Endodermal cell (in vitro differentiated cells): ENCODE measurements around the gene PIWIL4. TPM values are rescaled to one million over a fixed set of nuclear protein-coding genes. Genes with fewer than 3 reads are reported as not detected.

Source experiments
- DNase-seq: peaks from one replicate; pipeline ENCODE4 v3.0.0-alpha.2; 2017
- H3K27ac ChIP-seq: 2 replicates; pipeline ENCODE4 v1.5.1; 2013; ENCODE audit warnings: mild to moderate bottlenecking, low read depth, low read length, moderate library complexity
- H3K27me3 ChIP-seq: 2 replicates; pipeline ENCODE4 v1.6.1; 2013; ENCODE audit warnings: mild to moderate bottlenecking, low read length, moderate library complexity; ENCODE audit not compliant: insufficient read depth, control insufficient read depth, poor library complexity, severe bottlenecking
- H3K36me3 ChIP-seq: 2 replicates; pipeline ENCODE4 v1.7.0; 2013; ENCODE audit warnings: mild to moderate bottlenecking, low read length, moderate library complexity; ENCODE audit not compliant: control insufficient read depth, insufficient read depth
- H3K4me1 ChIP-seq: one replicate; pipeline ENCODE4 v1.7.0; 2013; ENCODE audit warnings: low read length; ENCODE audit not compliant: control insufficient read depth, insufficient read depth
- H3K4me3 ChIP-seq: 2 replicates; pipeline ENCODE4 v1.5.1; 2013; ENCODE audit warnings: mild to moderate bottlenecking, low read length, moderate library complexity
- H3K9ac ChIP-seq: 2 replicates; pipeline ENCODE4 v1.6.1; 2013; ENCODE audit warnings: mild to moderate bottlenecking, low read length, moderate library complexity; ENCODE audit not compliant: poor library complexity, severe bottlenecking; ENCODE audit errors: extremely low read depth
- H3K9me3 ChIP-seq: 2 replicates; pipeline ENCODE4 v1.6.1; 2013; ENCODE audit warnings: mild to moderate bottlenecking, low read length, moderate library complexity; ENCODE audit not compliant: control insufficient read depth
- H3K27ac Mint-ChIP-seq: 2 replicates; pipeline ENCODE4 v1.8.0; 2020; ENCODE audit warnings: mixed read lengths
- H3K27me3 Mint-ChIP-seq: 2 replicates; pipeline ENCODE4 v1.8.0; 2021; ENCODE audit warnings: mild to moderate bottlenecking, mixed read lengths; ENCODE audit not compliant: insufficient read depth
- H3K36me3 Mint-ChIP-seq: 2 replicates; pipeline ENCODE4 v1.8.0; 2020; ENCODE audit warnings: low read depth, mixed read lengths
- H3K4me1 Mint-ChIP-seq: 2 replicates; pipeline ENCODE4 v1.8.0; 2020; ENCODE audit warnings: mixed read lengths
- H3K4me3 Mint-ChIP-seq: 2 replicates; pipeline ENCODE4 v1.8.0; 2020; ENCODE audit warnings: mild to moderate bottlenecking, moderate library complexity, mixed read lengths
- H3K9me3 Mint-ChIP-seq: 2 replicates; pipeline ENCODE4 v1.8.0; 2020; ENCODE audit warnings: mild to moderate bottlenecking, mixed read lengths
- WGBS, 2 experiments: methylation state at CpG; one replicate each; pipeline versions ENCODE4 v1.1.5 to v1.1.7; 2013; ENCODE audit warnings: missing lambda C conversion rate in 2 of 2, mixed read lengths in 1 of 2; ENCODE audit not compliant: insufficient coverage in 1 of 2, insufficient read length in 1 of 2; 5-methylcytosine and 5-hydroxymethylcytosine counted together
- total RNA-seq, 2 donors: library from RNA; stranded (reverse); fragmentation: NEBNext Ultra II Directional in 1 of 2; extraction: Animal tissue kit (Norgen Biotek cat#: 25700) in 1 of 2; gene quantifications; 2 replicates in 1 of 2; 3 replicates in 1 of 2; pipeline ENCODE4 v1.2.1, GENCODE V29; 2021
- TF ChIP-seq, protein P1 (sequence below): fragments of 200-600 bp; sonication (generic); conservative IDR thresholded peaks from 2 replicates; pipeline ENCODE4 v1.5.0; 2021; ENCODE audit warnings: antibody characterized with exemption, mild to moderate bottlenecking

Gene PIWIL4
- total RNA-seq, 2 donors from 2014 or later, result 0.24 to 0.82 TPM

DNA sequence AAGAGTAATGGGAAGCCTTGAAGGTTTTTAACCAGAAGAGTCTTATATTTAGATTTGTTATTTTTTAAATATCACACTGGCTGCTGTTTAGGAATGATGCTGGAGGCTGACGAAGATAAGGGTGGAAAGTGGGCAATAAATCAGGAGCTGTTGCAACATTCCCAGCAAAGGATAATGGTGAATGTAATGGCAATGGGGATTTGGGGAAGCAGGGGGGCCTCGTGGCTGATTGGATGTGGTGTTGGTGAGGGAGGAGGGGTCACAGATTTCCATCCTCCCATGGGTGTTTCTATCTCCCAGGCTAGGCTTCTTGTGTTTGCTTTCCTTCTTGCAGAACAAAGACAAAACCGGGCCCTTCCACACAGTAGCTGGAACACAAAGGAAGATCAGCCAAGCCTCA, 80.8 kb downstream of the PIWIL4 start:
- H3K9ac ChIP-seq, result peak overlapping the region; percentile 7
- Mint-ChIP-seq H3K4me1 (peaks cover 61% of the 10 kb centered on the region), H3K9me3 (no peaks in the 10 kb centered on the region), H3K4me3 (peak overlapping the region; percentile 13), H3K27me3 (no peaks in the 10 kb centered on the region), H3K27ac (peak overlapping the region; percentile 81), H3K36me3 (peaks cover 56% of the 10 kb centered on the region)
- DNase-seq, result peak; percentile 76
- H3K27ac ChIP-seq, result no peak overlapping the region
- H3K36me3 ChIP-seq, result peaks cover 46% of the 10 kb centered on the region
- no peaks in the 10 kb centered on the region for H3K9me3 ChIP-seq
- no peaks in the 10 kb centered on the region for H3K27me3 ChIP-seq
- 25 to 36% methylated on average over 2 to 3 of the region's 3 CpGs for WGBS, 2 experiments
- peaks cover 10% of the 10 kb centered on the region for H3K4me1 ChIP-seq
- TF ChIP-seq, protein P1, sequence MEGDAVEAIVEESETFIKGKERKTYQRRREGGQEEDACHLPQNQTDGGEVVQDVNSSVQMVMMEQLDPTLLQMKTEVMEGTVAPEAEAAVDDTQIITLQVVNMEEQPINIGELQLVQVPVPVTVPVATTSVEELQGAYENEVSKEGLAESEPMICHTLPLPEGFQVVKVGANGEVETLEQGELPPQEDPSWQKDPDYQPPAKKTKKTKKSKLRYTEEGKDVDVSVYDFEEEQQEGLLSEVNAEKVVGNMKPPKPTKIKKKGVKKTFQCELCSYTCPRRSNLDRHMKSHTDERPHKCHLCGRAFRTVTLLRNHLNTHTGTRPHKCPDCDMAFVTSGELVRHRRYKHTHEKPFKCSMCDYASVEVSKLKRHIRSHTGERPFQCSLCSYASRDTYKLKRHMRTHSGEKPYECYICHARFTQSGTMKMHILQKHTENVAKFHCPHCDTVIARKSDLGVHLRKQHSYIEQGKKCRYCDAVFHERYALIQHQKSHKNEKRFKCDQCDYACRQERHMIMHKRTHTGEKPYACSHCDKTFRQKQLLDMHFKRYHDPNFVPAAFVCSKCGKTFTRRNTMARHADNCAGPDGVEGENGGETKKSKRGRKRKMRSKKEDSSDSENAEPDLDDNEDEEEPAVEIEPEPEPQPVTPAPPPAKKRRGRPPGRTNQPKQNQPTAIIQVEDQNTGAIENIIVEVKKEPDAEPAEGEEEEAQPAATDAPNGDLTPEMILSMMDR, result no peak
- peak overlapping the region; percentile 61 for H3K4me3 ChIP-seq

DNA sequence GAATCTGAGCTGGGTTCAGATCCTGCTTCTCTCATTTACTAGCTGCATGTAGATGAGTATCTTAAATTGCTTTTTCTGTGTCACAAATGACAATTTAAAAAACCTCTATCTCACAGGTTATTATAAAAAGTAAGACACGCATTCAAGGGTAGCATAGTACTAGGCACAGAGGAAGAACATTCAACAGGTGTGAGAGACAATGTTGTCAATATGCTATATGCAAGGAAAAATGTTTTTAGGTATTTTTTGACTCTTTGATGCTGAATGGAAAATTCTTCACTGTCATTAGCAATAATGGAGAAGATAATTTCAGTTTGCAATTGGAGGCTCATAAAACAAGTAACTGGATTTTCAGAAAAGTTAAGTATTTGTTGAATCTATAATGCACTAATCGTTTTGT, 81.6 kb downstream of the PIWIL4 start:
- H3K36me3 Mint-ChIP-seq, result peaks cover 58% of the 10 kb centered on the region
- Histone ChIP-seq H3K9ac (no peak overlapping the region), H3K36me3 (peaks cover 50% of the 10 kb centered on the region), H3K4me1 (peaks cover 10% of the 10 kb centered on the region), H3K27me3 (no peaks in the 10 kb centered on the region), H3K9me3 (no peaks in the 10 kb centered on the region), H3K27ac (no peak overlapping the region), H3K4me3 (peak overlapping the region; percentile 61)
- TF ChIP-seq, protein P1, result no peak
- no peak overlapping the region for H3K4me3 Mint-ChIP-seq
- peaks cover 55% of the 10 kb centered on the region for H3K4me1 Mint-ChIP-seq
- H3K27me3 Mint-ChIP-seq, result no peaks in the 10 kb centered on the region
- H3K27ac Mint-ChIP-seq, result no peak overlapping the region
- no peak for DNase-seq
- no peaks in the 10 kb centered on the region for H3K9me3 Mint-ChIP-seq
- 80 to 87% methylated on average over 2 of the region's 2 CpGs for WGBS, 2 experiments

DNA sequence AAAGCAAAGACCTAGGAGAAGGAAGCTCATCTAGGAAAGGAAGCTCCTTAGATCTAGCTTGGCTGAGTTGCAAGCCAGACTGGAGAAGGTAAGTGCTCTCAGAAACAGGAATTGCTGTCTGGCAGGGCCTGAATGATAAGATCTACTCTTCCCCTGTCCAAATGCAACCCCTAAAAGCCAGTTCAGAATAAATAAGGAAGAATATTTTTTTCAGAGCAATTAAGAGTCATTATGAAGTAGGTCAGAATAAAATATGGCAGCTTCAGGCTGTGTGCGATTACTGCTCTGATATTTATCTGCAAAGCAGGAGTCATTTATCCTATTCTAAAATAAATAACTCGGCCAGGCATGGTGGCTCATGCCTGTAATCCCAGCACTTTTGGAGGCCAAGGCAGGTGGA, 82.1 kb downstream of the PIWIL4 start:
- Mint-ChIP-seq H3K27me3 (no peaks in the 10 kb centered on the region), H3K4me3 (no peak overlapping the region), H3K4me1 (peaks cover 54% of the 10 kb centered on the region), H3K36me3 (peaks cover 58% of the 10 kb centered on the region), H3K27ac (no peak overlapping the region), H3K9me3 (no peaks in the 10 kb centered on the region)
- WGBS, 2 experiments, result 51 to 72% methylated on average over 2 of the region's 2 CpGs
- TF ChIP-seq, protein P1, result no peak
- H3K9ac ChIP-seq, result no peak overlapping the region
- no peak overlapping the region for H3K4me3 ChIP-seq
- H3K9me3 ChIP-seq, result no peaks in the 10 kb centered on the region
- H3K36me3 ChIP-seq, result peaks cover 50% of the 10 kb centered on the region
- peaks cover 10% of the 10 kb centered on the region for H3K4me1 ChIP-seq
- H3K27ac ChIP-seq, result no peak overlapping the region
- DNase-seq, result peak; percentile 38
- H3K27me3 ChIP-seq, result no peaks in the 10 kb centered on the region
